ENCODE data around the gene TARS1.

The TARS1 gene

GRCh38 chr5:33440482-33441240 is at the start of gene TARS1:
TSS of gene TARS1 (plus strand) at chr5:33440965. CDS start at chr5:33441087, 122 bp downstream.
- in situ Hi-C loops (cut with MboI; ENCODE audit: low sequenced_read_pairs), result no loop called here

GRCh38 chr5:33398501-33398900 is 42.3 kb upstream of the TARS1 start:
- in situ Hi-C loops (cut with MboI; ENCODE audit: low sequenced_read_pairs), result no loop called here

GRCh38 chr5:33400675-33401074 is 40.1 kb upstream of the TARS1 start:
- in situ Hi-C loops (cut with MboI; ENCODE audit: low sequenced_read_pairs), result no loop called here

GRCh38 chr5:33401482-33402390 is 39.0 kb upstream of the TARS1 start:
- in situ Hi-C loops (cut with MboI; ENCODE audit: low sequenced_read_pairs), result no loop called here

- in situ Hi-C loops (cut with MboI; ENCODE audit: low sequenced_read_pairs), result no loop called here
These were observed 37.6 kb upstream of the TARS1 start for GRCh38 chr5:33403187-33403586.

- in situ Hi-C loops (cut with MboI; ENCODE audit: low sequenced_read_pairs), result no loop called here
These were observed 31.9 kb upstream of the TARS1 start for GRCh38 chr5:33408816-33409215.

- in situ Hi-C loops (cut with MboI; ENCODE audit: low sequenced_read_pairs), result no loop called here
These were observed 31.2 kb upstream of the TARS1 start for GRCh38 chr5:33409435-33410170.

- in situ Hi-C loops (cut with MboI; ENCODE audit: low sequenced_read_pairs), result no loop called here
These were observed 30.5 kb upstream of the TARS1 start for GRCh38 chr5:33410221-33410620.

GRCh38 chr5:33411498-33411897 is 29.3 kb upstream of the TARS1 start:
- in situ Hi-C loops (cut with MboI; ENCODE audit: low sequenced_read_pairs), result no loop called here

GRCh38 chr5:33415811-33416354 is 24.9 kb upstream of the TARS1 start:
- in situ Hi-C loops (cut with MboI; ENCODE audit: low sequenced_read_pairs), result no loop called here

GRCh38 chr5:33417632-33418031 is 23.1 kb upstream of the TARS1 start:
- in situ Hi-C loops (cut with MboI; ENCODE audit: low sequenced_read_pairs), result no loop called here

GRCh38 chr5:33420946-33421345 is 19.8 kb upstream of the TARS1 start:
- in situ Hi-C loops (cut with MboI; ENCODE audit: low sequenced_read_pairs), result no loop called here

GRCh38 chr5:33422191-33422590 is 18.6 kb upstream of the TARS1 start:
- in situ Hi-C loops (cut with MboI; ENCODE audit: low sequenced_read_pairs), result no loop called here

- in situ Hi-C loops (cut with MboI; ENCODE audit: low sequenced_read_pairs), result no loop called here
These were observed 17.6 kb upstream of the TARS1 start for GRCh38 chr5:33423018-33423630.

GRCh38 chr5:33425314-33425713 is 15.5 kb upstream of the TARS1 start:
- in situ Hi-C loops (cut with MboI; ENCODE audit: low sequenced_read_pairs), result no loop called here

- in situ Hi-C loops (cut with MboI; ENCODE audit: low sequenced_read_pairs), result loop anchor here (10.0 kb wide), 1 partner anchor 494 kb away; no protein-coding TSS in a partner anchor
These were observed 9.8 kb upstream of the TARS1 start for GRCh38 chr5:33430983-33431382.

GRCh38 chr5:33432656-33433055 is 8.1 kb upstream of the TARS1 start:
- in situ Hi-C loops (cut with MboI; ENCODE audit: low sequenced_read_pairs), result loop anchor here (10.0 kb wide), 1 partner anchor 492 kb away; no protein-coding TSS in a partner anchor

GRCh38 chr5:33433303-33434240 is 7.2 kb upstream of the TARS1 start:
- in situ Hi-C loops (cut with MboI; ENCODE audit: low sequenced_read_pairs), result loop anchor here (10.0 kb wide), 1 partner anchor 491 kb away; no protein-coding TSS in a partner anchor

- in situ Hi-C loops (cut with MboI; ENCODE audit: low sequenced_read_pairs), result loop anchor here (10.0 kb wide), 1 partner anchor 489 kb away; no protein-coding TSS in a partner anchor
These were observed 4.8 kb upstream of the TARS1 start for GRCh38 chr5:33435893-33436490.
